Ishikawa (cell line): ENCODE measurements around the gene MTG2.

ENCODE experiments used
- MAX ChIP-seq: IDR thresholded peaks from 2 replicates; pipeline ENCODE4 v1.6.1; 2012
- NFIC ChIP-seq: IDR thresholded peaks from 2 replicates; pipeline ENCODE4 v1.6.1; 2012

- TF ChIP-seq NFIC (no peak), MAX (0 out of 2 replicates have a peak, but pooled peaks have one; percentile 3)
Measured at GRCh38 chr20:62227591-62227976, 44.8 kb downstream of the MTG2 start.
